Neural progenitor cell (in vitro differentiated cells): ENCODE results near the gene LAD1.

Source experiments
- CTCF ChIP-seq: fragments of 200-600 bp; sonication (generic); IDR thresholded peaks from 2 replicates; pipeline ENCODE4 v1.5.1; 2017; ENCODE audit warnings: antibody characterized with exemption, mild to moderate bottlenecking
- EZH2 ChIP-seq: fragments of 200-600 bp; sonication (generic); IDR thresholded peaks from 2 replicates; pipeline ENCODE4 v1.6.1; 2017; ENCODE audit warnings: antibody characterized with exemption, mild to moderate bottlenecking, moderate library complexity
- EZH2phosphoT487 ChIP-seq: fragments of 200-600 bp; sonication (generic); IDR thresholded peaks from 2 replicates; pipeline ENCODE4 v1.6.1; 2017; ENCODE audit warnings: antibody characterized with exemption

GRCh38 chr1:201332616-201333335, 66.3 kb downstream of the LAD1 start:
- no peak for TF ChIP-seq CTCF
- TF ChIP-seq EZH2, result no peak
- TF ChIP-seq EZH2phosphoT487, result no peak
